Measurements from ENCODE around the gene ESRRG. TPM values are rescaled to one million over a fixed set of nuclear protein-coding genes. Genes with fewer than 3 reads are reported as not detected.

Gene ESRRG
- polyA plus RNA-seq, 1 donor from 2014 or later = 3.7 TPM

DNA sequence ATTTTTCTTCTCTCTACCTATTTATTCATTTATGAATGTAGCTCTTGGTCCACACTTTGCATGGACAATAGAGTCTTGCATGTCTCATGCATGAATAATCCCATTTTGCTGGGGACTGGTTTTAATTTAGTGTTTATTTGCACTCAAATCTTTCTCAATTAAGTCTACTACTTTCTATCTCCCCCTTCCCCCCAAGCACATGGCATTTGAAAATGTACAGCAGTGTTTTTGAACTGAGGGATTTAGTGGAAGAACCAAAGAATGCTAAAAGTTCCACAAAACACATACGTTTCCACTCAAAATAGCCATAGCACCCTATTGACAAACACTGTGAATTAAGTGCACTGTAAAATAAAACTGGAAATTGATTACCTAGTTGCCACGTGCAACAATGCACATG, 180.5 kb downstream of the ESRRG start:
- Histone ChIP-seq H3K27ac (ENCODE audit: low read length) (no peak overlapping the region), H3K4me2 (ENCODE audit: low read length) (no peak overlapping the region), H3K4me3 (ENCODE audit: low read length) (no peak overlapping the region), H3K79me2 (replicated peaks; ENCODE audit: insufficient read depth, low read length) (no peaks in the 10 kb centered on the region), H3K9me3 (ENCODE audit: low read length) (no peaks in the 10 kb centered on the region), H3K36me3 (ENCODE audit: insufficient read depth, low read length) (no peaks in the 10 kb centered on the region), H3K27me3 (ENCODE audit: insufficient read depth, low read depth, low read length) (no peaks in the 10 kb centered on the region), H2AFZ (ENCODE audit: low read depth, low read length) (no peak overlapping the region), H4K20me1 (ENCODE audit: insufficient read depth) (no peaks in the 10 kb centered on the region), H3K9ac (ENCODE audit: low read length) (no peak overlapping the region), H3K9me2 (ENCODE audit: insufficient read depth, low read length) (no peaks in the 10 kb centered on the region), H3F3A (ENCODE audit: insufficient read depth, low read length, poor library complexity, severe bottlenecking) (no peaks in the 10 kb centered on the region)
- no peak for TF ChIP-seq RAD21 (conservative IDR thresholded peaks at IDR 0.05)
- TF ChIP-seq SMC3 (conservative IDR thresholded peaks at IDR 0.05; ENCODE audit: poor library complexity) = no peak
- TF ChIP-seq TAF1 (IDR thresholded peaks at IDR 0.05; ENCODE audit: low read depth) = no peak
- no peak for TF ChIP-seq POLR2AphosphoS5 (IDR thresholded peaks at IDR 0.05)
- no peak for TF ChIP-seq EP300 (conservative IDR thresholded peaks at IDR 0.05; ENCODE audit: poor library complexity, severe bottlenecking)
- TF ChIP-seq REST (IDR thresholded peaks at IDR 0.05; ENCODE audit: borderline replicate concordance) = no peak
- TF ChIP-seq, protein P1, sequence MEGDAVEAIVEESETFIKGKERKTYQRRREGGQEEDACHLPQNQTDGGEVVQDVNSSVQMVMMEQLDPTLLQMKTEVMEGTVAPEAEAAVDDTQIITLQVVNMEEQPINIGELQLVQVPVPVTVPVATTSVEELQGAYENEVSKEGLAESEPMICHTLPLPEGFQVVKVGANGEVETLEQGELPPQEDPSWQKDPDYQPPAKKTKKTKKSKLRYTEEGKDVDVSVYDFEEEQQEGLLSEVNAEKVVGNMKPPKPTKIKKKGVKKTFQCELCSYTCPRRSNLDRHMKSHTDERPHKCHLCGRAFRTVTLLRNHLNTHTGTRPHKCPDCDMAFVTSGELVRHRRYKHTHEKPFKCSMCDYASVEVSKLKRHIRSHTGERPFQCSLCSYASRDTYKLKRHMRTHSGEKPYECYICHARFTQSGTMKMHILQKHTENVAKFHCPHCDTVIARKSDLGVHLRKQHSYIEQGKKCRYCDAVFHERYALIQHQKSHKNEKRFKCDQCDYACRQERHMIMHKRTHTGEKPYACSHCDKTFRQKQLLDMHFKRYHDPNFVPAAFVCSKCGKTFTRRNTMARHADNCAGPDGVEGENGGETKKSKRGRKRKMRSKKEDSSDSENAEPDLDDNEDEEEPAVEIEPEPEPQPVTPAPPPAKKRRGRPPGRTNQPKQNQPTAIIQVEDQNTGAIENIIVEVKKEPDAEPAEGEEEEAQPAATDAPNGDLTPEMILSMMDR (IDR thresholded peaks at IDR 0.05; ENCODE audit: poor library complexity, severe bottlenecking) = no peak
- no peak for TF ChIP-seq EZH2 (IDR thresholded peaks at IDR 0.05; ENCODE audit: borderline replicate concordance, insufficient read depth, low read length, poor library complexity, severe bottlenecking)
- no peak for TF ChIP-seq MXI1 (conservative IDR thresholded peaks at IDR 0.05; ENCODE audit: poor library complexity, severe bottlenecking)

DNA sequence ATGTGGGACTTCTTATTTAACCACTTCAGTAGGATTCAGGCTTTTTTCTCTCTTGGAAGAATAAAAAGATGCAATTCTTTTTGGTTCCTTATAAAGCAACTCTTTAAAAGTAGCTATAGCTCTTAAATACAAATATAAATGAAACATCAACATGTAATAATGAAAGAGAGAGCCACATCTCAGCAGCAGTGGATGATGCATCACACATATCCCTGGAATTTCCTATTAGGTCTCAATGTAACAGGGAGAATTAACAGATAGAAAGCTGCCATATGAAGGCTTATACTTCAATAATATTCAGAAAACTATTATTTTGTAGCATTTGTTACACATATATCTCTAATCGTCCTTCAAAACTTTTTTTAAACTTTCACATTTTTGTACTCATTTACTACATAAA, 181.0 kb downstream of the ESRRG start:
- no peaks in the 10 kb centered on the region for H3K36me3 ChIP-seq (ENCODE audit: insufficient read depth, low read length)
- no peaks in the 10 kb centered on the region for H4K20me1 ChIP-seq (ENCODE audit: insufficient read depth)
- no peak overlapping the region for H3K27ac ChIP-seq (ENCODE audit: low read length)
- H3K4me2 ChIP-seq (ENCODE audit: low read length) = no peak overlapping the region
- H3K4me3 ChIP-seq (ENCODE audit: low read length) = no peak overlapping the region
- H2AFZ ChIP-seq (ENCODE audit: low read depth, low read length) = no peak overlapping the region
- H3K9ac ChIP-seq (ENCODE audit: low read length) = no peak overlapping the region
- H3K27me3 ChIP-seq (ENCODE audit: insufficient read depth, low read depth, low read length) = no peaks in the 10 kb centered on the region
- no peaks in the 10 kb centered on the region for H3F3A ChIP-seq (ENCODE audit: insufficient read depth, low read length, poor library complexity, severe bottlenecking)
- TF ChIP-seq REST (IDR thresholded peaks at IDR 0.05; ENCODE audit: borderline replicate concordance) (no peak), EZH2 (IDR thresholded peaks at IDR 0.05; ENCODE audit: borderline replicate concordance, insufficient read depth, low read length, poor library complexity, severe bottlenecking) (no peak), EP300 (conservative IDR thresholded peaks at IDR 0.05; ENCODE audit: poor library complexity, severe bottlenecking) (no peak), TAF1 (IDR thresholded peaks at IDR 0.05; ENCODE audit: low read depth) (no peak), SMC3 (conservative IDR thresholded peaks at IDR 0.05; ENCODE audit: poor library complexity) (no peak), POLR2AphosphoS5 (IDR thresholded peaks at IDR 0.05) (no peak), RAD21 (conservative IDR thresholded peaks at IDR 0.05) (no peak), MXI1 (conservative IDR thresholded peaks at IDR 0.05; ENCODE audit: poor library complexity, severe bottlenecking) (no peak)
- TF ChIP-seq, protein P1 (IDR thresholded peaks at IDR 0.05; ENCODE audit: poor library complexity, severe bottlenecking) = no peak
- no peaks in the 10 kb centered on the region for H3K79me2 ChIP-seq (replicated peaks; ENCODE audit: insufficient read depth, low read length)
- H3K9me3 ChIP-seq (ENCODE audit: low read length) = no peaks in the 10 kb centered on the region
- H3K9me2 ChIP-seq (ENCODE audit: insufficient read depth, low read length) = no peaks in the 10 kb centered on the region
